ENCODE data around the gene TRIM63.
"Not testable (repeated sequence)": the region's sequence is repeated elsewhere in the genome, so short reads cannot be mapped to it uniquely, and the experiment has no call there.

TRIM63 gene

DNA sequence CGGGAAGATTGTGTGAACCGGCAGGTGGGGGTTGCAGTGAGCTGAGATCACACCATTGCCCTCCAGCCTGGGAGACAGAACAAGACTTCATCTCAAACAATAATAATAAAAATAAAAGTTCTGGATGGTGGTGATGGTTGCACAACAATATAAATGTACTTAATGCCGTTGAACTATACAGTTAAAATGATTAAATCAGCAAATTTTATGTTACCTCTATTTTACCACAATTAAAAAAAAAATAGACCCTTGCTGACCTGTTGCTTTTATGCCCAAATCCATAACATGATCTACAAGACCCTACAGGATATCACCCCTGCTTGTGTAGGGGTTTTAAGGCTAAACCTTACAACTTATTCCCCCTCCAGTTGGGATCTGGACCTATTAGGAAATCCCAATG lies 32.4 kb upstream of the TRIM63 start:
- Histone ChIP-seq H3K9me3 (ENCODE audit: control insufficient read depth, low read depth, low read length) (no peaks in the 10 kb centered on the region), H3K9ac (ENCODE audit: low read length) (no peak overlapping the region), H3K27me3 (ENCODE audit: control insufficient read depth, insufficient read depth, low read length) (no peaks in the 10 kb centered on the region), H3K27ac (ENCODE audit: low read length) (no peak overlapping the region), H3K4me1 (ENCODE audit: control insufficient read depth, low read depth, low read length) (peaks cover 6% of the 10 kb centered on the region), H3K4me3 (ENCODE audit: low read length) (no peak overlapping the region), H3K36me3 (ENCODE audit: control insufficient read depth, low read depth, low read length) (no peaks in the 10 kb centered on the region)

DNA sequence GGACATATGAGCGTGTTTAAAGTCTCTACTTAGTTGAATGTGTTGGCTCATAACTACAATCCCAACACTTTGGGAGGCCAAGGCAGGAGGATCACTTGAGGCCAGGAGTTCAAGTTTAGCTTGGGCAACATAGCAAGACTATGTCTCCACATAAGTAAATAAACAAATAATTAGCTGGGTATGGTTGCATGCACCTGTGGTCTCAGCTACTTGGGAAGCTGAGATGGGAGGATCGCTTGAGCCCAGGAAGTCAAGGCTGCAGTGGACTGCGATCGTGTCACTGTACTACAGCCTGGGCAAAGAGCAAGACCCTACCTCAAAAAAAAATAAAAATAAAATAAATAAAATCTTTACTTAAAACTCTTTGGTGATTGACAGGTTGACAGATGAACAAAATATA lies 31.2 kb upstream of the TRIM63 start:
- no peak overlapping the region for H3K4me3 ChIP-seq (ENCODE audit: low read length)
- H3K27ac ChIP-seq (ENCODE audit: low read length), result no peak overlapping the region
- no peaks in the 10 kb centered on the region for H3K36me3 ChIP-seq (ENCODE audit: control insufficient read depth, low read depth, low read length)
- H3K9ac ChIP-seq (ENCODE audit: low read length), result no peak overlapping the region
- peaks cover 10% of the 10 kb centered on the region for H3K27me3 ChIP-seq (ENCODE audit: control insufficient read depth, insufficient read depth, low read length)
- no peaks in the 10 kb centered on the region for H3K9me3 ChIP-seq (ENCODE audit: control insufficient read depth, low read depth, low read length)
- H3K4me1 ChIP-seq (ENCODE audit: control insufficient read depth, low read depth, low read length), result peaks cover 16% of the 10 kb centered on the region

DNA sequence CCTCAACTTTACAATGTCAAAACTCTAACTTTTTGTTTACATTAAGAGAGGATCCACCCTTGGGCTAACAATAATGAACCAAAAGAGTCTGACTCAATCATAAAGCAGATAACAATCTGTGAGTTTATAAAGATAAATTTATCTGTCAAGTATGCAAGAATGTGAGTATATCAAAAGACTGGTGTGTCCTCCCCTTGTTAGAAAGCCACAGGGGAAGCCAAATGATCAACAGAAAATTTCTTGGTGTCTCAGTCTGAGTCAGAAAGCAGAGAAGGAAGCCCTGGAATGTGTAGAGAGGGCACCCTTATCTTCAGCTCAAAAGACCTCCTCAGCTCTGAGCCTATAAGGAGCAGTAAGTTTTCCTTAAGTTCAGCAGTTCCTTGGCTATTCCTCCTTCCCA lies 30.3 kb upstream of the TRIM63 start:
- no peaks in the 10 kb centered on the region for H3K36me3 ChIP-seq (ENCODE audit: control insufficient read depth, low read depth, low read length)
- no peak overlapping the region for H3K27ac ChIP-seq (ENCODE audit: low read length)
- no peaks in the 10 kb centered on the region for H3K9me3 ChIP-seq (ENCODE audit: control insufficient read depth, low read depth, low read length)
- no peak overlapping the region for H3K9ac ChIP-seq (ENCODE audit: low read length)
- H3K4me1 ChIP-seq (ENCODE audit: control insufficient read depth, low read depth, low read length), result peaks cover 16% of the 10 kb centered on the region
- H3K4me3 ChIP-seq (ENCODE audit: low read length), result no peak overlapping the region
- H3K27me3 ChIP-seq (ENCODE audit: control insufficient read depth, insufficient read depth, low read length), result peaks cover 10% of the 10 kb centered on the region

DNA sequence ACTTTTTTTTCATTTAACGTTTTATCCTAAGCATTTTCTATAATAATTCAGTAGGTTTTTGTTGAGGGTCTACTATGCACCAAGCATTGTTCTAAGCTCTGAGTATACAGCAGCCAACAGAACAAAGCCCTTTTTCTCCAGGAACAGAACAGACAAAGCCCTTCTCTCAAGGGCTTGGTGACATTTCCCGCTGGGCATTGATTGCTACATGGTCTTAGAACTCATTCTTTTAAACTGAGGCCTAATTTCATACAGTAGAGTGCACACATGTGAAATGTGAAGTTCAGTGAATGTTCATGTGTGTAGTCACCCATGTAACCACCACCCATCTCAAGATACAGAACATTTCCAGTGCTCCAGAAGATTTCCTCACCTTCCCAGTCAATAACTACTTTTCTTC lies 29.0 kb upstream of the TRIM63 start:
- Histone ChIP-seq H3K36me3 (ENCODE audit: control insufficient read depth, low read depth, low read length) (no peaks in the 10 kb centered on the region), H3K4me3 (ENCODE audit: low read length) (no peak overlapping the region), H3K9ac (ENCODE audit: low read length) (no peak overlapping the region), H3K4me1 (ENCODE audit: control insufficient read depth, low read depth, low read length) (peaks cover 16% of the 10 kb centered on the region), H3K27me3 (ENCODE audit: control insufficient read depth, insufficient read depth, low read length) (peaks cover 10% of the 10 kb centered on the region), H3K27ac (ENCODE audit: low read length) (no peak overlapping the region), H3K9me3 (ENCODE audit: control insufficient read depth, low read depth, low read length) (no peaks in the 10 kb centered on the region)

DNA sequence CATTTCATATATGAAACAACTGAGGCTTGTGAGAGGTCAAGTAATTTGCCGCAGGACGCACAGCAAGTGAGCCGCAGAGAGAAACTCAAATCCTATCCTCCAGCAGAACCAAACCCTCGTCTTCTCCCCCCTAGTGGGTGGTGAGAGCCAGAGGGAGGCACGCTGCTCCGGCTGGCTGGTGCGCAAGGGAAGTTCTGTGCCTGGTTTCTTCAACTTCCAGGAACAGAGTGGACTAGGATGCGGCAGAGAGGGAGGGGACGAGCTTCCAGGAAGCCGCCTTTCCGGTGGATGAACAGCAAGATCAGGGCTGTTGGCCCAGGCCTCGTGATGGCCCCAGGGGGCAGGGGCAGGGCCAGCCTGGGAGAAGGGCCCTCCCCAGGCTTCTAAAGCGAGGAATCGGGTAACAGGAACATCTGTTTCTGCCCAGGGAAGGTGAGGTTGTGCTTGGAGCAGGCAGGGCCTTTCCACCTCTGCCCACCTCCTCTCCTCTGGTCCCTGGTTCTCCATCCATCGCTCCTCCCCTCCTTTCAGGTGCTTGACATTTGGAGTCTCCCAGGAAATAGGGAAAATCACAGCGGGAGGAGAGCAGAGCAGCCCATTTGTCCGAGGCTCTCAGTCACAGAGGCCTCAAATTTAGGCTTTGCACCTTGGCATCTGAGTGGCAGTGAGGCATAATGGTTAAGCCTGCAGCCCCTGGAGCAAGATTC lies 27.4 kb upstream of the TRIM63 start:
- no peak overlapping the region for H3K9ac ChIP-seq (ENCODE audit: low read length)
- no peak overlapping the region for H3K27ac ChIP-seq (ENCODE audit: low read length)
- H3K27me3 ChIP-seq (ENCODE audit: control insufficient read depth, insufficient read depth, low read length), result peaks cover 10% of the 10 kb centered on the region
- H3K9me3 ChIP-seq (ENCODE audit: control insufficient read depth, low read depth, low read length), result no peaks in the 10 kb centered on the region
- no peaks in the 10 kb centered on the region for H3K36me3 ChIP-seq (ENCODE audit: control insufficient read depth, low read depth, low read length)
- H3K4me3 ChIP-seq (ENCODE audit: low read length), result no peak overlapping the region
- H3K4me1 ChIP-seq (ENCODE audit: control insufficient read depth, low read depth, low read length), result peaks cover 16% of the 10 kb centered on the region

DNA sequence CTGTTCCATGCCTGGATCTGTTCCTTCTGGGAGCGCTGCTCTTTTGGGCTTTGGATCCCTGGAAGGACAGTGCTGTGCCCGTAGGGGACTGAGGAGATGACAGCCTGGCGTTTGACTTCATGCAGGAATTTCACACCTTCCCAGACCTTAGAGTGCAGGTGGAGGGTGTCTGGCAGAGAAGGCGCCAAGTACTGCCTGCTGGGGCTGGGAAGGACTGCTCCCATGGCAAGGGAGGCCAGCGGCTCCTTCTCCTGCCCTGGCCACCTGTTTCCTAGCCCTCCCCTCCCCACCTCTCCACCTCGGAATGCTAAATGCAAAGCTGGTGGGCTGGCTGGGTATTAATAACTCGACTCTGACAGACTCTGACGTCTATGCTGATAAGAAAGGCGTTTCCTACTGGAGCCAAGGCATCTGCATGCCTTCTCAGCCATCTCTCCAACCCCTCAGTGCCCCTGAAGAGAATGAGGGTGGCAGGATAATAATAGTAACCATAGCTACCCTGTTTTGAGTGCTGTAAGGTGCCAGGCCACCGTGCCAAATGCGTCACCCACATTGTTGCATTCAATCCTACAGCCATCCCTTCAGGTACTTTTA lies 26.7 kb upstream of the TRIM63 start:
- Histone ChIP-seq H3K27me3 (ENCODE audit: control insufficient read depth, insufficient read depth, low read length) (peaks cover 10% of the 10 kb centered on the region), H3K4me1 (ENCODE audit: control insufficient read depth, low read depth, low read length) (peaks cover 16% of the 10 kb centered on the region), H3K9ac (ENCODE audit: low read length) (no peak overlapping the region), H3K27ac (ENCODE audit: low read length) (no peak overlapping the region), H3K9me3 (ENCODE audit: control insufficient read depth, low read depth, low read length) (no peaks in the 10 kb centered on the region), H3K36me3 (ENCODE audit: control insufficient read depth, low read depth, low read length) (no peaks in the 10 kb centered on the region), H3K4me3 (ENCODE audit: low read length) (no peak overlapping the region)

DNA sequence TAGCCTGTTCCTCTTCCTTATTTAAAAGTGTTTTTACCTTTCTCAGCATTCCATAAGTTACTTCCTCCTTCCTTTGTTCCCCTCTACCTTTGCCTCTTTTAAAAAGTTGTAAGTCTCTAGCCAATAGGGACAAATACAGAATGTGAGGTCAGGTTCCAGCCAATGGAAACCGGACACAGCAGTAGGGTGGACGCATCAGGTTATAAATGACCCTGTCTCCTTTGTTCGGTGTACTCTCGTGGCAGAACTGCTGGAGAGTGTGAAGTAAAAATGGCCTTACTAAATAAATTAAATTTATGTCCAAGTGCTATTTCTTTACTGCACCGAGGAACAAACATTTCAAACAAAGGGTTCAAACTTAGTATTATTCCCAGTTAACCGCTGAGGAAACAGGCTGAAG lies 26.1 kb upstream of the TRIM63 start:
- H3K4me3 ChIP-seq (ENCODE audit: low read length); H3K9me3 ChIP-seq (ENCODE audit: control insufficient read depth, low read depth, low read length); H3K36me3 ChIP-seq (ENCODE audit: control insufficient read depth, low read depth, low read length); H3K9ac ChIP-seq (ENCODE audit: low read length); H3K27ac ChIP-seq (ENCODE audit: low read length): not testable (repeated sequence)
- Histone ChIP-seq H3K27me3 (ENCODE audit: control insufficient read depth, insufficient read depth, low read length) (peaks cover 10% of the 10 kb centered on the region), H3K4me1 (ENCODE audit: control insufficient read depth, low read depth, low read length) (peaks cover 16% of the 10 kb centered on the region)

DNA sequence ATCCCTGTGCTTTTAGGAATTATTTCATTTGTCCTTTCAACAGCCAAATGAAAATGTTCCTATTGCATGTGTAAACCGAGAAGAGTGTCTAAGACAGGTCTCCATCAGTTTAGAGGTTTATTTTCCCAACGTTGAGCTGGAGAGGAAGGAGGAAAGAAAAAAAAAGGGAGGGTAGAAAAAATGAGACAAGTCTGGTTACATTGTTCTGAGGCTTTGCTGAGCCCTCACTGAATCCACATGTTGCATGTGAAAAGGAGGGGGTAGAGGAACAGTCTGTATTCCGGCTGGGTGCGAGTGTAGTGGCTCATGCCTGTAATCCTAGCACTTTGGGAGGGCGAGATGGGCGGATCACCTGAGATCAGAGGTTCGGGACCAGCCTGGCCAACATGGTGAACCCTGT lies 25.0 kb upstream of the TRIM63 start:
- Histone ChIP-seq H3K9ac (ENCODE audit: low read length) (no peak overlapping the region), H3K27ac (ENCODE audit: low read length) (no peak overlapping the region), H3K27me3 (ENCODE audit: control insufficient read depth, insufficient read depth, low read length) (peaks cover 10% of the 10 kb centered on the region), H3K9me3 (ENCODE audit: control insufficient read depth, low read depth, low read length) (no peaks in the 10 kb centered on the region), H3K36me3 (ENCODE audit: control insufficient read depth, low read depth, low read length) (no peaks in the 10 kb centered on the region), H3K4me1 (ENCODE audit: control insufficient read depth, low read depth, low read length) (peaks cover 16% of the 10 kb centered on the region), H3K4me3 (ENCODE audit: low read length) (no peak overlapping the region)

DNA sequence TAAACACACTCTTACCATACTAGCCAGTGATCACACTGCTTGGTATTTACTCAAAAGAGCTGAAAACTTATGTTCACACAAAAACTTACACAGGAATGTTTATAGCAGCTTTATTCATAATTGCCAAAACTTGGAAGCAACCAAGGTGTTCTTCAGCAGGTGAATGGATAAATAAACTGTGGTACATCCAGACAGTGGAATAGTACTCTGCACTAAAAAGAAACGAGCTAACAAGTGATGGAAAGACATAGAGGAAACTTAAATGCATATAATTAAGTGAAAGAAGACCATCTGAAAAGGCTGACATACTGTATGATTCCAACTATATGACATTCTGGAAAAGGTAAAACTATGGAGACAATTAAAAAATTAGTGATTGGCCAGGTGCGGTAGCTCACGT lies 23.5 kb upstream of the TRIM63 start:
- Histone ChIP-seq H3K36me3 (ENCODE audit: control insufficient read depth, low read depth, low read length) (no peaks in the 10 kb centered on the region), H3K27me3 (ENCODE audit: control insufficient read depth, insufficient read depth, low read length) (peaks cover 10% of the 10 kb centered on the region), H3K27ac (ENCODE audit: low read length) (no peak overlapping the region), H3K9ac (ENCODE audit: low read length) (no peak overlapping the region), H3K4me1 (ENCODE audit: control insufficient read depth, low read depth, low read length) (peaks cover 16% of the 10 kb centered on the region), H3K4me3 (ENCODE audit: low read length) (no peak overlapping the region), H3K9me3 (ENCODE audit: control insufficient read depth, low read depth, low read length) (no peaks in the 10 kb centered on the region)

DNA sequence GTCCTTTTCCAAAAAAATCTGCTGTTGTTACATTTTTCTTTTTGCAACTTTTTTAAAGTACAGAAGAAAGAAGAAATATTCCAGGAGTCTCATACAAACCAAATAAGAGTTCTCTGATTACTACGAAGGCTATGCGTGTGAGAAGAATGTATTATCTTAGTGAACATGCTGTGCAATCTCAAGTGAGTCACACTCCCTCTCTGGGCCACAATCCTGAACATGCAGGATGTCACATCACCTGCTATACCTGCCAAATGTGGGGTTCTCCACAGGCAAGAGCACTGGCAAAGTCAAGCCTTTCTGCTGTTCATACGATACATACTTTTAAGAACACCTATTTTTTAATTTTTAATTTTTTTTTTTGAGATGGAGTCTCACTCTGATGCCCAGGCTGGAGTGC lies 21.7 kb upstream of the TRIM63 start:
- no peak overlapping the region for H3K4me3 ChIP-seq (ENCODE audit: low read length)
- peaks cover 4% of the 10 kb centered on the region for H3K27me3 ChIP-seq (ENCODE audit: control insufficient read depth, insufficient read depth, low read length)
- H3K9ac ChIP-seq (ENCODE audit: low read length), result no peak overlapping the region
- H3K36me3 ChIP-seq (ENCODE audit: control insufficient read depth, low read depth, low read length), result no peaks in the 10 kb centered on the region
- peaks cover 4% of the 10 kb centered on the region for H3K4me1 ChIP-seq (ENCODE audit: control insufficient read depth, low read depth, low read length)
- H3K9me3 ChIP-seq (ENCODE audit: control insufficient read depth, low read depth, low read length), result no peaks in the 10 kb centered on the region
- H3K27ac ChIP-seq (ENCODE audit: low read length), result no peak overlapping the region

DNA sequence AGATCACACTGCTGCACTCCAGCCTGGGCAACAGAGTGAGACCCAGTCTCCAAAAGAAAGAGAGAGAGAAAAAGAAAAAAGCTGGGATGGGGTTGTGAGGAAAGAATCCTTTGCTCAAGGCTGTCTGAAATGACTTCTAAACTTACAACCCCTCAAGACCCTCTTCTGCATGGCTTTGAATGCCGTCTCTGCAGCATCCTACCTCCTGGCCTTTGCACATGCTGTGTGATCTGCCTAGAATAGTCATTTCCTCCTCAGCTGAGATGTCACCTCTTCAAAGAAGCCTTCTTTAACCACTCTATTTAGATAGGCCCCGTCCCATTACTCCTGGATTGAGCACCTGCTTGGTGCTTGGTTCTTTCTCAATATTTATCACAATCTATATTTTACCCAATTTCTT lies 17.4 kb upstream of the TRIM63 start:
- Histone ChIP-seq H3K27me3 (ENCODE audit: control insufficient read depth, insufficient read depth, low read length) (no peaks in the 10 kb centered on the region), H3K36me3 (ENCODE audit: control insufficient read depth, low read depth, low read length) (no peaks in the 10 kb centered on the region), H3K4me3 (ENCODE audit: low read length) (no peak overlapping the region), H3K27ac (ENCODE audit: low read length) (no peak overlapping the region), H3K9me3 (ENCODE audit: control insufficient read depth, low read depth, low read length) (no peaks in the 10 kb centered on the region), H3K4me1 (ENCODE audit: control insufficient read depth, low read depth, low read length) (no peaks in the 10 kb centered on the region), H3K9ac (ENCODE audit: low read length) (no peak overlapping the region)

DNA sequence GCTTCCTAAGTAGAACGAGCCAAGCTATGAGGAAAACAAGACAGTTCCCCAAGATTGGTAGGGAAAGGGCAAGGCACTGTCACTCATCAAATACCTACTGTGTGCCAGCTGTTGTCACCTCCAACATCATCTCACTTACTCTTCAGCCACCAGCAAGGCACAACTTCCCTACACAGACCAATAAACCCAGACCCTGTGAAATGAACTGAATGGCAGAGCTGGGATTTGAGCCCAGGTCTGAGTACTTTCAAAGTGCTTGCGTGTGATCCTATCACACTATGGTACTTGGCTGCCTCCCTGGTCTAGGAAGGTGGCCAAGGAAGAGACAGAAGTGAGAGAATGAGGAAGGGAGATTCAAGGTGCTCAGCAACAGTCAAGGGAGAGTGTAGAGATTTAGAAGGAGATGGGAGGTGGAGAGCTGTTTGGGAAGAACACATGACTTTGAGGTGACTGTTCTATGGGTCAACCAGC lies 16.7 kb upstream of the TRIM63 start:
- no peak overlapping the region for H3K4me3 ChIP-seq (ENCODE audit: low read length)
- no peak overlapping the region for H3K27ac ChIP-seq (ENCODE audit: low read length)
- no peak overlapping the region for H3K9ac ChIP-seq (ENCODE audit: low read length)
- H3K36me3 ChIP-seq (ENCODE audit: control insufficient read depth, low read depth, low read length), result no peaks in the 10 kb centered on the region
- H3K27me3 ChIP-seq (ENCODE audit: control insufficient read depth, insufficient read depth, low read length), result no peaks in the 10 kb centered on the region
- no peaks in the 10 kb centered on the region for H3K4me1 ChIP-seq (ENCODE audit: control insufficient read depth, low read depth, low read length)
- no peaks in the 10 kb centered on the region for H3K9me3 ChIP-seq (ENCODE audit: control insufficient read depth, low read depth, low read length)

Measured in iPS-18a (cell line).